ENCODE results near the gene THEMIS2. TPM values are rescaled to one million over a fixed set of nuclear protein-coding genes. Genes with fewer than 3 reads are reported as not detected.

The THEMIS2 gene
- total and polyA plus RNA-seq, 2 experiments from 2014 or later: 8.1 to 32.4 TPM

DNA sequence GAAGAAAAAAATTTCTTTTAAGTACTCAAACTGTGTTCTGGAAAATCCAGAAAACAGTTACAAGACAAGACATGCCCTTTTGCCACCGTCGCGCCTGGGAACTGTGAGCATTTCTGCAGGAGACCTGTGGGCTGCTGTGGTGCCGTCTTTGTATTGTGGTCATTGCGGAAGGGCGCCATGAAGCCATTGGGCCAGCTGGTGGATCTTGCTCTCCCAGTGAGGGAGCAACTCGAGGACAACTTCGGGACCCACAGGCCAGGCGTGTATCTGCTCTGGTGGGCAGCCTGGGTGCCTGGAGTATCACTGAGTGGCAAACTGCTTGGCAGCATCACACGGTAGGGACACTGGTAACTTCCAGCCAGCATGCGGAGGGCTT lies 3.8 kb upstream of the THEMIS2 start (continued):
- TF ChIP-seq, protein P1, sequence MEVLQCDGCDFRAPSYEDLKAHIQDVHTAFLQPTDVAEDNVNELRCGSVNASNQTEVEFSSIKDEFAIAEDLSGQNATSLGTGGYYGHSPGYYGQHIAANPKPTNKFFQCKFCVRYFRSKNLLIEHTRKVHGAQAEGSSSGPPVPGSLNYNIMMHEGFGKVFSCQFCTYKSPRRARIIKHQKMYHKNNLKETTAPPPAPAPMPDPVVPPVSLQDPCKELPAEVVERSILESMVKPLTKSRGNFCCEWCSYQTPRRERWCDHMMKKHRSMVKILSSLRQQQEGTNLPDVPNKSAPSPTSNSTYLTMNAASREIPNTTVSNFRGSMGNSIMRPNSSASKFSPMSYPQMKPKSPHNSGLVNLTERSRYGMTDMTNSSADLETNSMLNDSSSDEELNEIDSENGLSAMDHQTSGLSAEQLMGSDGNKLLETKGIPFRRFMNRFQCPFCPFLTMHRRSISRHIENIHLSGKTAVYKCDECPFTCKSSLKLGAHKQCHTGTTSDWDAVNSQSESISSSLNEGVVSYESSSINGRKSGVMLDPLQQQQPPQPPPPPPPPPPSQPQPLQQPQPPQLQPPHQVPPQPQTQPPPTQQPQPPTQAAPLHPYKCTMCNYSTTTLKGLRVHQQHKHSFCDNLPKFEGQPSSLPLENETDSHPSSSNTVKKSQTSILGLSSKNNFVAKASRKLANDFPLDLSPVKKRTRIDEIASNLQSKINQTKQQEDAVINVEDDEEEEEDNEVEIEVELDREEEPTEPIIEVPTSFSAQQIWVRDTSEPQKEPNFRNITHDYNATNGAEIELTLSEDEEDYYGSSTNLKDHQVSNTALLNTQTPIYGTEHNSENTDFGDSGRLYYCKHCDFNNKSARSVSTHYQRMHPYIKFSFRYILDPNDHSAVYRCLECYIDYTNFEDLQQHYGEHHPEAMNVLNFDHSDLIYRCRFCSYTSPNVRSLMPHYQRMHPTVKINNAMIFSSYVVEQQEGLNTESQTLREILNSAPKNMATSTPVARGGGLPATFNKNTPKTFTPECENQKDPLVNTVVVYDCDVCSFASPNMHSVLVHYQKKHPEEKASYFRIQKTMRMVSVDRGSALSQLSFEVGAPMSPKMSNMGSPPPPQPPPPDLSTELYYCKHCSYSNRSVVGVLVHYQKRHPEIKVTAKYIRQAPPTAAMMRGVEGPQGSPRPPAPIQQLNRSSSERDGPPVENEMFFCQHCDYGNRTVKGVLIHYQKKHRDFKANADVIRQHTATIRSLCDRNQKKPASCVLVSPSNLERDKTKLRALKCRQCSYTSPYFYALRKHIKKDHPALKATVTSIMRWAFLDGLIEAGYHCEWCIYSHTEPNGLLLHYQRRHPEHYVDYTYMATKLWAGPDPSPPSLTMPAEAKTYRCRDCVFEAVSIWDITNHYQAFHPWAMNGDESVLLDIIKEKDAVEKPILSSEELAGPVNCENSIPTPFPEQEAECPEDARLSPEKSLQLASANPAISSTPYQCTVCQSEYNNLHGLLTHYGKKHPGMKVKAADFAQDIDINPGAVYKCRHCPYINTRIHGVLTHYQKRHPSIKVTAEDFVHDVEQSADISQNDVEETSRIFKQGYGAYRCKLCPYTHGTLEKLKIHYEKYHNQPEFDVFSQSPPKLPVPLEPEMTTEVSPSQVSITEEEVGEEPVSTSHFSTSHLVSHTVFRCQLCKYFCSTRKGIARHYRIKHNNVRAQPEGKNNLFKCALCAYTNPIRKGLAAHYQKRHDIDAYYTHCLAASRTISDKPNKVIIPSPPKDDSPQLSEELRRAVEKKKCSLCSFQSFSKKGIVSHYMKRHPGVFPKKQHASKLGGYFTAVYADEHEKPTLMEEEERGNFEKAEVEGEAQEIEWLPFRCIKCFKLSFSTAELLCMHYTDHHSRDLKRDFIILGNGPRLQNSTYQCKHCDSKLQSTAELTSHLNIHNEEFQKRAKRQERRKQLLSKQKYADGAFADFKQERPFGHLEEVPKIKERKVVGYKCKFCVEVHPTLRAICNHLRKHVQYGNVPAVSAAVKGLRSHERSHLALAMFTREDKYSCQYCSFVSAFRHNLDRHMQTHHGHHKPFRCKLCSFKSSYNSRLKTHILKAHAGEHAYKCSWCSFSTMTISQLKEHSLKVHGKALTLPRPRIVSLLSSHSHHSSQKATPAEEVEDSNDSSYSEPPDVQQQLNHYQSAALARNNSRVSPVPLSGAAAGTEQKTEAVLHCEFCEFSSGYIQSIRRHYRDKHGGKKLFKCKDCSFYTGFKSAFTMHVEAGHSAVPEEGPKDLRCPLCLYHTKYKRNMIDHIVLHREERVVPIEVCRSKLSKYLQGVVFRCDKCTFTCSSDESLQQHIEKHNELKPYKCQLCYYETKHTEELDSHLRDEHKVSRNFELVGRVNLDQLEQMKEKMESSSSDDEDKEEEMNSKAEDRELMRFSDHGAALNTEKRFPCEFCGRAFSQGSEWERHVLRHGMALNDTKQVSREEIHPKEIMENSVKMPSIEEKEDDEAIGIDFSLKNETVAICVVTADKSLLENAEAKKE (CRISPR knock-in tag; IDR thresholded peaks at IDR 0.05): no peak
- TF ChIP-seq, protein P2, sequence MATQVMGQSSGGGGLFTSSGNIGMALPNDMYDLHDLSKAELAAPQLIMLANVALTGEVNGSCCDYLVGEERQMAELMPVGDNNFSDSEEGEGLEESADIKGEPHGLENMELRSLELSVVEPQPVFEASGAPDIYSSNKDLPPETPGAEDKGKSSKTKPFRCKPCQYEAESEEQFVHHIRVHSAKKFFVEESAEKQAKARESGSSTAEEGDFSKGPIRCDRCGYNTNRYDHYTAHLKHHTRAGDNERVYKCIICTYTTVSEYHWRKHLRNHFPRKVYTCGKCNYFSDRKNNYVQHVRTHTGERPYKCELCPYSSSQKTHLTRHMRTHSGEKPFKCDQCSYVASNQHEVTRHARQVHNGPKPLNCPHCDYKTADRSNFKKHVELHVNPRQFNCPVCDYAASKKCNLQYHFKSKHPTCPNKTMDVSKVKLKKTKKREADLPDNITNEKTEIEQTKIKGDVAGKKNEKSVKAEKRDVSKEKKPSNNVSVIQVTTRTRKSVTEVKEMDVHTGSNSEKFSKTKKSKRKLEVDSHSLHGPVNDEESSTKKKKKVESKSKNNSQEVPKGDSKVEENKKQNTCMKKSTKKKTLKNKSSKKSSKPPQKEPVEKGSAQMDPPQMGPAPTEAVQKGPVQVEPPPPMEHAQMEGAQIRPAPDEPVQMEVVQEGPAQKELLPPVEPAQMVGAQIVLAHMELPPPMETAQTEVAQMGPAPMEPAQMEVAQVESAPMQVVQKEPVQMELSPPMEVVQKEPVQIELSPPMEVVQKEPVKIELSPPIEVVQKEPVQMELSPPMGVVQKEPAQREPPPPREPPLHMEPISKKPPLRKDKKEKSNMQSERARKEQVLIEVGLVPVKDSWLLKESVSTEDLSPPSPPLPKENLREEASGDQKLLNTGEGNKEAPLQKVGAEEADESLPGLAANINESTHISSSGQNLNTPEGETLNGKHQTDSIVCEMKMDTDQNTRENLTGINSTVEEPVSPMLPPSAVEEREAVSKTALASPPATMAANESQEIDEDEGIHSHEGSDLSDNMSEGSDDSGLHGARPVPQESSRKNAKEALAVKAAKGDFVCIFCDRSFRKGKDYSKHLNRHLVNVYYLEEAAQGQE (IDR thresholded peaks at IDR 0.05; ENCODE audit: unreplicated experiment): no peak

DNA sequence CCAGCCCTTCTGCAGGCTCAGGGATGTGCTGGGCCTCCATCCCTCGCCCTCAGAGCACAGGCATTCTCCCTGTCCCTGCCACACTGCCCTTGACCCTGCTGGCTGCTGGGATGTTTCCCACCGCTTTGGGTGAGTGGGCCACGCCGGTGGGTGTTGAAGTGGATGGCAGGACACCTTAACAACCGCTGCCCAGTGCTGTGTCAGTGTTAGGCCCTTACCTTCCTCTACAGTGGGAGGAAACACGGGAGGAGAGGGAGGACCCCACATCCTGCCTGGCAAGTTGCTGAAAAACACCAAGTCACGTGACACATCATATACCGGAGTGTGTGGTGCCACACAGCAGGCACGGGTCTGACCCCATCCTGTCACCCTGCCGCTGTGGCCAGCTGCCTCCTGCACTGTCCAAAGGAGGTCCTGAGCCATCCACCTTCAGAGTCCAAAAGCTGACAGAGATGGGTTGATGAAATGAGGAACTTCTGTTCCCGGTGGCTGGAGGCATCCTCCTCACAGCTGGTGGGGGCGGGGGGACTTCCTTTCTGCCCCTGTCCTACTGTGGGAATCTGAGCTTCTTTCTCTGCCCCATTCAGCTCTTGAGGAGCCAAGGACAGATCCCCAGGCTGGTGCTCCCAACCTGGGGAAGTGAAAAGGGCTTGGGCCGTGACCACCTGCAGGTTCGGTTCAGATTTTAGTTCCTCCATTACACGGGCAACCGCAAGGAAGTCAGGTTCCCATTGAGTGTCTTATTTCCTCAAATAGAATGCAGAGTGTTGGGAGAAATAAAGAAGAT lies 3.2 kb upstream of the THEMIS2 start:
- Histone ChIP-seq H3K27ac (ENCODE audit: low read depth) (no peak overlapping the region), H2AFZ (peak overlapping the region; percentile 94), H3K9me2 (ENCODE audit: insufficient read depth) (no peaks in the 10 kb centered on the region), H3F3A (replicated peaks; ENCODE audit: low read depth) (0 out of 2 replicates have a peak, but pooled peaks cover 4% of the 10 kb centered on the region), H3K4me1 (ENCODE audit: insufficient read depth) (no peaks in the 10 kb centered on the region), H3K79me2 (replicated peaks; ENCODE audit: insufficient read depth) (no peaks in the 10 kb centered on the region), H3K4me2 (no peak overlapping the region), H3K36me3 (ENCODE audit: insufficient read depth) (no peaks in the 10 kb centered on the region), H4K20me1 (replicated peaks; ENCODE audit: insufficient read depth) (no peaks in the 10 kb centered on the region), H3K4me3 (no peak overlapping the region), H3K27me3 (ENCODE audit: insufficient read depth) (no peaks in the 10 kb centered on the region)
- Mint-ChIP-seq H3K4me3 (no peak overlapping the region), H3K36me3 (ENCODE audit: low read depth) (no peaks in the 10 kb centered on the region; the same call in 2 of the 3 replicates), H3K27ac (no peak overlapping the region), H3K9me3 (no peaks in the 10 kb centered on the region), H3K4me1 (peaks cover 4% of the 10 kb centered on the region), H3K27me3 (ENCODE audit: insufficient read depth, low read depth, poor library complexity) (peaks cover 6% of the 10 kb centered on the region)
- ATAC-seq: no peak
- DNase-seq (ENCODE audit: low spot score): no peak
- TF ChIP-seq, protein P2 (IDR thresholded peaks at IDR 0.05; ENCODE audit: unreplicated experiment): no peak
- TF ChIP-seq, protein P3, sequence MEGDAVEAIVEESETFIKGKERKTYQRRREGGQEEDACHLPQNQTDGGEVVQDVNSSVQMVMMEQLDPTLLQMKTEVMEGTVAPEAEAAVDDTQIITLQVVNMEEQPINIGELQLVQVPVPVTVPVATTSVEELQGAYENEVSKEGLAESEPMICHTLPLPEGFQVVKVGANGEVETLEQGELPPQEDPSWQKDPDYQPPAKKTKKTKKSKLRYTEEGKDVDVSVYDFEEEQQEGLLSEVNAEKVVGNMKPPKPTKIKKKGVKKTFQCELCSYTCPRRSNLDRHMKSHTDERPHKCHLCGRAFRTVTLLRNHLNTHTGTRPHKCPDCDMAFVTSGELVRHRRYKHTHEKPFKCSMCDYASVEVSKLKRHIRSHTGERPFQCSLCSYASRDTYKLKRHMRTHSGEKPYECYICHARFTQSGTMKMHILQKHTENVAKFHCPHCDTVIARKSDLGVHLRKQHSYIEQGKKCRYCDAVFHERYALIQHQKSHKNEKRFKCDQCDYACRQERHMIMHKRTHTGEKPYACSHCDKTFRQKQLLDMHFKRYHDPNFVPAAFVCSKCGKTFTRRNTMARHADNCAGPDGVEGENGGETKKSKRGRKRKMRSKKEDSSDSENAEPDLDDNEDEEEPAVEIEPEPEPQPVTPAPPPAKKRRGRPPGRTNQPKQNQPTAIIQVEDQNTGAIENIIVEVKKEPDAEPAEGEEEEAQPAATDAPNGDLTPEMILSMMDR (conservative IDR thresholded peaks at IDR 0.05; ENCODE audit: low read depth in 2 of 2): no peak
- TF ChIP-seq POLR2AphosphoS5 (IDR thresholded peaks at IDR 0.05; ENCODE audit: low read depth): no peak
- TF ChIP-seq EZH2phosphoT487 (IDR thresholded peaks at IDR 0.05; ENCODE audit: unreplicated experiment): no peak
